HG03097 (cell line): Measurements from ENCODE around the gene TTN.

Source experiments
- ATAC-seq: cut with Tn5 transposase; IDR thresholded peaks from one replicate; pipeline ENCODE4 v1.9.1; 2021; ENCODE audit not compliant: unreplicated experiment, low FRiP score

TTN gene

GRCh38 chr2:178756843-178757242, 50.4 kb downstream of the TTN start:
- no peak for ATAC-seq

DNA sequence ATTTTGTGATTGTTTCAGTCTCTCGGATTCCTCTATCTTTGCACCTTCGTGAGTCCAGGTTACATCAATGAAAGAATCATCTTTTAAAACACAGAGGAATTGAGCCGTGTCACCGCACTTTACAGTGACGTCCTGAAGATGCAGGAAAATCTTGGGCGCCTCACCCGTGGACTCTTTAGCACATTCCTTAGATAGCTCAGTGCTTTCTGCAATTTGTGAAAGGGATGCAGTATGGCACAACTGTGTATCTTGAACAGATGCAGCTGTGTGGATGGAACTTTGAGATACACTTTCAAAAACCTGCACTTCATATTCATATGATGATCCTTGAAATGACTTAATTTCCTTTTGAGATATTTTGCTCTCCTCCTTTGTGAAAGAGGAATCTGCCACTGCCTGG, 50.9 kb downstream of the TTN start:
- ATAC-seq, result no peak

GRCh38 chr2:178747767-178748166, 59.5 kb downstream of the TTN start:
- ATAC-seq, result no peak

GRCh38 chr2:178734518-178734917, 72.7 kb downstream of the TTN start:
- ATAC-seq, result no peak

- ATAC-seq, result no peak
These were observed 73.2 kb downstream of the TTN start for GRCh38 chr2:178733975-178734374.

DNA sequence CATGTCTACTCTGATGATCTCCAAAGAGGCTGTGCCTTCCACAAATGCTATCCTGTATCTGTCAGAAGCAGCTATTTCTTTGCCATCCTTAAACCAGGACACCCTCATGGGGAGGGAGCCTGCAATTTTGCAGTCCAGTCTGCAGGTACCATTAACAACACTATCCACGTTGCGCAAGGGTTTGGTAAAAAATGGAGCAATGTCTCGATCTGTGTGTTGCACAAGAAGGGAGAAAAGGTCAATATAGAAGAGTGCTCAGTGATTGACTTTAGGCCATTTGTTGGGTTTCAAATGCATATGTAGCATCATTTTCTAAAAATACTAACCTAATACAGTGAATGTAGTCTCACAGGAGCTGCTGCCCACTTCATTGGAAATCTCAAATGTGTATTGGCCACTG, 74.3 kb downstream of the TTN start:
- no peak for ATAC-seq

GRCh38 chr2:178731300-178731699, 75.9 kb downstream of the TTN start:
- no peak for ATAC-seq

DNA sequence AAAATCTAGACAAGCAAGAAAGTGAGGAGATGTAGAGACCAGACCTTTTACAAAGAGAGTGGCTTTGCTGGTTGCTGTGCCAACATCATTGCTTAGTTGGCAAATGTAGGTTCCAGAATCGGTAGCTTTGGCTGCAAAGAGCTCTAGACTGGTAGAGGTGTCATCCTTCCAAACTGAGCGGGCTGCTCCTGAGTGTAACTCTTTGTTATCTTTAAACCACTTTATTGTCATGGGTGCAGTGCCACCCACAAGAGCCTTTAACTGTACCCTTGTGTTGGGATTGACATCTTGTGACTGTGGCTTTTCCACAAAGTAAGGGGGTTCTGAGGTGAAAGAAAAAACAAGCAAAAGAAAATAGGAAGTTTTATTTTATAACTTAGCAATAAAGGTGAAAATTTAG, 77.2 kb downstream of the TTN start:
- no peak for ATAC-seq

DNA sequence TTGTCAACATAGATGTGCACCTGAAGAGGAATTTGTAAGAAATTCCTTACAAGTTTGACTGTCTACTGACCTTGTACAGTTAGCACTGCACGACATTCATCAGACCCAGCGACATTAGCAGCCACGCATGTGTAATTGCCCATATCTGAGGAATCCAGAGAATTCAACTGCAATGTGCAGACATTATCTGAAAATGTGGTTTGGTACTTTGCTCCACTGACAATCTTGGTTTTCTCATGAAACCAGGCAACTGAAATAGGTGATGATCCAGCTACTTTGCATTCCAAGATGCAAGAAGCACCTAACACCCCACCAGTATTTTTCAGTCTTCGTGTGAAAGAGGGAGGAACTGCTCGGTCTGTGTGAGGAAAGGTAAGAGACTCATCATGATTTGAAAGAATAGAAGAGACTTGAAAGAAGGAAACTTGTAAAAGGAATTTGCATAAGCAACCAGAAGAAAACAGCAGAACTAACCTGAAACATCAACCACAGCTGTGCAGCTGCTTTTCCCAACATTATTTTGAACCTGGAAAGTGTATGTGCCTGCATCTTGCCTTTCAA, 83.4 kb downstream of the TTN start:
- no peak for ATAC-seq

DNA sequence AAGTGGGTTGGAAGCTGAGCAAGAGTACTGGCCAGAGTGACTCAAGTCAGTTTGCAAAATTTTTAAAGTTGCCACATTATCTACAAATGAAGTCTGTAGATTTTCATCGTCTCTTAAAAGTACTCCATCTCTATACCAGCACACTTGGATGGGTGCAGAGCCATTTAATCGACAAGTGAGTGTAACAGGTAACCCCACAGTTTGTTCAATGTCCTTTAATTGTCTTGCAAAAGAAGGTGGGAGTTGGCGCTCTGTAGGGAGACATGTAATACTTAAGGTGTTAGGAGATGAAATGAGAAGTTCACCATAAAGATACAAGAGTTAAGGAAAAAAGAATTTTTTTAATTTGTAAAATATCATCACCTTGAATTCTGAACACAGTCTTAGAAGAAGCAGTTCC, 84.9 kb downstream of the TTN start:
- ATAC-seq, result no peak

GRCh38 chr2:178718988-178719387, 88.2 kb downstream of the TTN start:
- ATAC-seq, result no peak

- no peak for ATAC-seq
These were observed 88.9 kb downstream of the TTN start for GRCh38 chr2:178718283-178718682.

GRCh38 chr2:178716394-178716793, 90.8 kb downstream of the TTN start:
- no peak for ATAC-seq

- no peak for ATAC-seq
These were observed 91.9 kb downstream of the TTN start for GRCh38 chr2:178715366-178715765.

DNA sequence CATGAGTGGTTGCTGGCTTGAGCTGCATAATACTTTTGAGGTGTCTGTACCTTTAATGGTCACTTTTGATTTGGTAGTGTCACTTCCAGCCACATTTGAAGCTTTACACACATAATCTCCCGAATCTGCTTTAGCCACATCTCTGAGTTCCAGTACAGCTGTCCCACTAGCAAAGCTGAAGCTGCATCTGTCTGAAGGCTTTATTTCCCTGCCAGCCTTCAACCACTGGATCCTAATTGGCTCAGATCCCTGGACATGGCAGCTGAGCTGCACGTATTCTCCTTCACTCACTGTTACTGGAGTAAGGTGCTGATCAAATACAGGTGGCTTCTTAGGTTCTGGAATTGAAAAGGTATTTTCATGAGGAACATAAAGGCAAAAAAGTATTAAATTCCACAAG, 99.7 kb downstream of the TTN start:
- no peak for ATAC-seq

GRCh38 chr2:178704876-178705275, 102.3 kb downstream of the TTN start:
- ATAC-seq, result no peak

- no peak for ATAC-seq
These were observed 104.9 kb downstream of the TTN start for GRCh38 chr2:178702361-178702760.

DNA sequence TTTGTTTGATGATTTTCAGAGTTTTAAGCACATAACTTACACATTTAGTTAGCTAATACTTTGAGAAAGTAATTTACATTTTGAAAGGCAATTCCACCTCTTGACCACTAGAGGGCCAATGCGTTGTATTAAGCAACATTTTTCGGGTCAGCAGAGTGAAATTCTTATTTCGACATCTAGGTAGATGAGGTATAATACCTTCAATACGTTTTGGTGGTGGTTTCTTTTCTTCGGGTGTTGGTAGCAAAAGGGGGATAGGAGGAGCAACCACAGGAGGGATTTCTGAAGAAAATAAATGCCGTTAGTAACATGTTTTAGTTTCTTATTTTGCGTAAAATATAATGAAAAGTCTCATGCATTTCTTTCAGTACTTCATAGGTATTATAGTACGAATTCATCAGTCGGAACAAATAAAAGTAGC, 106.3 kb downstream of the TTN start:
- ATAC-seq, result no peak

DNA sequence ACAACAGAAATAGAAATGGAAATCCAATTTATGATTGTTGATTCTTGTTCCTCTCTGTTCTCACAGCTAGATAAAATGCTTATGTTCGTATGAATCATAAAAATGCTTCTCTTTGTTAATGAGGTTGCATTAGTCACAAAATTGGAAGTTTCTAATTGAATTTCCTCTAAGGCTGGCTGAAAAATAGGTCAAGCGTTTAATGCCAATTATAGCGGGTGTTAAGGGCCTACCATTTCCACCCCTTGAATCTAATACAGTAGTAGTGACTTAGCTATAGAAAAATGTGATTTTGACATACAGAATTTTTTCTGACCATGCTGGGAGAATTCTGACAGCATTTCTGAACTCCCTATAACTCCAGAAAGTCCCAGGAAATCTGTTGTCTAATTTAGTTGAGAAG, 107.1 kb downstream of the TTN start:
- no peak for ATAC-seq

DNA sequence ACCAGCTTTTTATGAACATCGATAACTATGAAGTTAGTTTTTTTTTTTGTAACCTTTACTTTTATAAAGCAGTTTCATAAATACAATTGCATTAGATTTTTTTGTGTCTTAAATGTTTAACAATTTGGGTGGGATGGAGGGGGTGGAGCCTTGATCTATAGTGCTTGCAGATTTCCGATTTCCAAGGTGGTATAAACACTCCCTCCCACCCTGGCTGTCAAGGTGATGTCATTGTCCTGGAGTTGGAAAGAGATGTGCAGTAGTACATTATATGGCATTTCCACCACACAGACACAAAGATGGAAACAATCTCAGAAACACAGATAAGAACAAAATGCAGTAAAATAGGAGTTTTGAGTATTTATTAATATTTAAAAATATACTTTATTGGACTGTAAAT, 114.4 kb downstream of the TTN start:
- ATAC-seq, result no peak

GRCh38 chr2:178689808-178690207, 117.4 kb downstream of the TTN start:
- no peak for ATAC-seq

- ATAC-seq, result no peak
These were observed 123.3 kb downstream of the TTN start for GRCh38 chr2:178683877-178684276.

GRCh38 chr2:178681081-178681480, 126.1 kb downstream of the TTN start:
- no peak for ATAC-seq
